ENCODE measurements around the gene NRG2.

Gene NRG2

DNA sequence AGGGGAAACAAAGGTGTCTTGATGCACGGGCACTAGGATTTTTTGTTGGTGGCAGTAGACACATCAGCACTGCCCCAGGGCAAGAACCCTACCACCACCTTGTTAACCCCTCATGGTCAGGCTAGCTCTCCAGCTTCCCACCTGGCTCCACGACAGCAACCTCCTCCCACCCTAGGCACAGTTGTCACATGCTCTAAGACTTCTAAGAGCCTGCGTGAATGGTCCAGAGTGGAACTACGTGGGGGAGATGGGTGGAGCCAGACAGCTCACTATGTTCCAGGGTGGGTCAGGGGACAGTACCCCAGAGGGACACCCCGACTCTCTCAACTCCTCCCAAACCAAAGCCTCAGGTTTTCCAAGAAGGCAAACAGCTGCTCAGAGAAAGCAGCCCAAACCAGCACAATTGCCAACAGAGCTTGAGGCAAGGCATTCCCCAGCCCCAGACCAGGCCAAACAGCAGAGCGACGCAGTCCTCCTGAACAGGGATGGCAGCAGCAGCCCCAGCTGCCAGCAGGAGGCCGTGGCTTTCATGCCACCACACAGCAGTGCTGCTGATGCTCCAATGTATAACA is 78.0 kb downstream of the NRG2 start:
- peaks cover 0 to 2% of the 10 kb centered on the region in 2 donors for H3K27me3 ChIP-seq (ENCODE audit: control insufficient read depth in 2 of 2, insufficient read depth in 2 of 2, low read length in 2 of 2)
- H3K36me3 ChIP-seq (ENCODE audit: control insufficient read depth in 2 of 2, insufficient read depth in 2 of 2, low read length in 2 of 2): no peaks in the 10 kb centered on the region
- no peak overlapping the region for H3K9ac ChIP-seq (ENCODE audit: low read depth in 1 of 2, low read length in 2 of 2)
- no peak overlapping the region for H3K4me3 ChIP-seq (ENCODE audit: low read length in 2 of 2)
- no peaks in the 10 kb centered on the region for H3K9me3 ChIP-seq (ENCODE audit: control insufficient read depth in 2 of 2, low read length in 2 of 2)
- peaks cover 0 to 4% of the 10 kb centered on the region in 2 donors for H3K4me1 ChIP-seq (ENCODE audit: control insufficient read depth in 2 of 2, insufficient read depth in 2 of 2, low read length in 2 of 2)
- H3K27ac ChIP-seq (ENCODE audit: low read depth in 2 of 2, low read length in 2 of 2): no peak overlapping the region

DNA sequence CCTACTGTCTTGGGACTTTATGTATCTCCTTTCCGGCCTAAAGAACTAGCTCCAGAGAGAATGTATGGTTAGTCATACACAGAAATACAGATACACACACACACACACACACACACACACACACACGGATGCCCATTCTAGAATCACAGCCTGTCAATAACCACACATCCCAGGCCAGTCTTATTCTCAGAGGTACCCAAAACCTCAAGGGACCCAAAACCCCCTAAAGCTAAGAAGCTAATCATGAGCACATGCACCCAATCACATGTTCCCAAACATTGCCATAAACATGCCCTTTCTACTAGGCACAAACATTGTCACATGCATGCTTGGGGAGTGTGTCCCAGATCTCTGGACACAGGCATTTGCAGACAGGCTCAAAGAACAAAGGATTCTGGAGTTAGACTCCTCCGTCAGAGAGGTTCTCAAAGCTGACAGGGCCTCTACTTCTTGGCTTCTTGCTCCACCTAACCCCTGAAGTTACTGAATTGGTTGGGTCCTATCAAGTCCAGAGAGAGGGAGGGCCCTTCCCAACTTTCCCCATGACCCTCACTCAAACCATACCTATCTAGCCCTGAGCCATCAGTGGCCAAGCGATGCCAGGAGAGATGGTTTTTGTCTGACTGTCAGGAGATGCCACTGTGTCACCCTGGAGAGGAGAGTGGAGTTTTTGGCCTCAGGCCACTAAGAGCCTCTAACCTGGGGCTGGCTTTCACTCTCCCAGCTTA is 78.7 kb downstream of the NRG2 start:
- H3K36me3 ChIP-seq (ENCODE audit: control insufficient read depth in 2 of 2, insufficient read depth in 2 of 2, low read length in 2 of 2): no peaks in the 10 kb centered on the region
- no peaks in the 10 kb centered on the region for H3K9me3 ChIP-seq (ENCODE audit: control insufficient read depth in 2 of 2, low read length in 2 of 2)
- H3K27me3 ChIP-seq (ENCODE audit: control insufficient read depth in 2 of 2, insufficient read depth in 2 of 2, low read length in 2 of 2): peaks cover 0 to 2% of the 10 kb centered on the region in 2 donors
- no peak overlapping the region for H3K9ac ChIP-seq (ENCODE audit: low read depth in 1 of 2, low read length in 2 of 2)
- H3K4me1 ChIP-seq (ENCODE audit: control insufficient read depth in 2 of 2, insufficient read depth in 2 of 2, low read length in 2 of 2): peaks cover 0 to 4% of the 10 kb centered on the region in 2 donors
- no peak overlapping the region for H3K4me3 ChIP-seq (ENCODE audit: low read length in 2 of 2)
- H3K27ac ChIP-seq (ENCODE audit: low read depth in 2 of 2, low read length in 2 of 2): no peak overlapping the region

- no peak overlapping the region for H3K4me3 ChIP-seq (ENCODE audit: low read length in 2 of 2)
- no peak overlapping the region for H3K9ac ChIP-seq (ENCODE audit: low read depth in 1 of 2, low read length in 2 of 2)
- H3K27me3 ChIP-seq (ENCODE audit: control insufficient read depth in 2 of 2, insufficient read depth in 2 of 2, low read length in 2 of 2): no peaks in the 10 kb centered on the region
- H3K27ac ChIP-seq (ENCODE audit: low read depth in 2 of 2, low read length in 2 of 2): no peak overlapping the region
- H3K9me3 ChIP-seq (ENCODE audit: control insufficient read depth in 2 of 2, low read length in 2 of 2): no peaks in the 10 kb centered on the region
- no peaks in the 10 kb centered on the region for H3K36me3 ChIP-seq (ENCODE audit: control insufficient read depth in 2 of 2, insufficient read depth in 2 of 2, low read length in 2 of 2)
- H3K4me1 ChIP-seq (ENCODE audit: control insufficient read depth in 2 of 2, insufficient read depth in 2 of 2, low read length in 2 of 2): no peaks in the 10 kb centered on the region
These were observed 80.7 kb downstream of the NRG2 start for GRCh38 chr5:139962445-139962844.

GRCh38 chr5:139961435-139962157 is 81.5 kb downstream of the NRG2 start:
- no peak overlapping the region for H3K4me3 ChIP-seq (ENCODE audit: low read length in 2 of 2)
- H3K27me3 ChIP-seq (ENCODE audit: control insufficient read depth in 2 of 2, insufficient read depth in 2 of 2, low read length in 2 of 2): no peaks in the 10 kb centered on the region
- H3K27ac ChIP-seq (ENCODE audit: low read depth in 2 of 2, low read length in 2 of 2): no peak overlapping the region
- no peak overlapping the region for H3K9ac ChIP-seq (ENCODE audit: low read depth in 1 of 2, low read length in 2 of 2)
- H3K9me3 ChIP-seq (ENCODE audit: control insufficient read depth in 2 of 2, low read length in 2 of 2): no peaks in the 10 kb centered on the region
- no peaks in the 10 kb centered on the region for H3K4me1 ChIP-seq (ENCODE audit: control insufficient read depth in 2 of 2, insufficient read depth in 2 of 2, low read length in 2 of 2)
- no peaks in the 10 kb centered on the region for H3K36me3 ChIP-seq (ENCODE audit: control insufficient read depth in 2 of 2, insufficient read depth in 2 of 2, low read length in 2 of 2)

DNA sequence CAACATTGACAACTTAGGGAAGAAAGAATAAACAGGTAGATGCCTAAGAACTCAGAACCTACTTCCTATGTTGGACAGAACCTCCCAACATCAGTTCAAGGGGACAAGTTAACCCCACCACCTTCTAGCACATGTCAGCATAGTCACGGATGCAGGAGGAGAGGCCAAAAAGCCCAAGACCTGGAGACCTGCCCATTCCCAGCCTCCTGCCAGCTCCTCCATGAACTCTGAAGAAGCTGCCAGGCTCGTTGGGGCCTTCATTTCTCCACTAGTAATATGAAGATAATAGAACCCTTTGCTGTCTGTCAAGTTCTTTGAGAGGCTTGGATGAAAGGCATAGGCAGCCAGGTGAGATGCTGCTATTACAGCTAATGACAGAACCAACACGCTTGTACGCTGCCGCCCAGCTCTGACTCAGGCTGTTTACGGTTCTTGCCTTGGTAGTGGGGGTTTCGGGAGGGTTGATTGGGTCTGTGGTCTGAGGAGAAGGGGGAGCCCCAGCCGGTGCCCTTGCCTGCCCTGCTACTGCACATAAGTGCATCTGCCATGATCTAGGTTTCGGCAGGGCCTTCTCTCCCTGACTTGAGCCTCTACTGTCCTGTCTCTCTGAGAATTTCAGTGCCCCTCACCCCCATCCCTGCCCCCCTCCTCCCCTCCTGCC is 82.2 kb downstream of the NRG2 start:
- no peaks in the 10 kb centered on the region for H3K36me3 ChIP-seq (ENCODE audit: control insufficient read depth in 2 of 2, insufficient read depth in 2 of 2, low read length in 2 of 2)

GRCh38 chr5:139958432-139959148 is 84.5 kb downstream of the NRG2 start:
- H3K9ac ChIP-seq (ENCODE audit: low read depth in 1 of 2, low read length in 2 of 2): no peak overlapping the region
- H3K27ac ChIP-seq (ENCODE audit: low read depth in 2 of 2, low read length in 2 of 2): no peak overlapping the region
- H3K9me3 ChIP-seq (ENCODE audit: control insufficient read depth in 2 of 2, low read length in 2 of 2): no peaks in the 10 kb centered on the region
- no peaks in the 10 kb centered on the region for H3K4me1 ChIP-seq (ENCODE audit: control insufficient read depth in 2 of 2, insufficient read depth in 2 of 2, low read length in 2 of 2)
- H3K4me3 ChIP-seq (ENCODE audit: low read length in 2 of 2): no peak overlapping the region
- no peaks in the 10 kb centered on the region for H3K27me3 ChIP-seq (ENCODE audit: control insufficient read depth in 2 of 2, insufficient read depth in 2 of 2, low read length in 2 of 2)
- no peaks in the 10 kb centered on the region for H3K36me3 ChIP-seq (ENCODE audit: control insufficient read depth in 2 of 2, insufficient read depth in 2 of 2, low read length in 2 of 2)

More for the DNA sequence above, 82.2 kb downstream of the NRG2 start:
- Histone ChIP-seq H3K27me3 (ENCODE audit: control insufficient read depth in 2 of 2, insufficient read depth in 2 of 2, low read length in 2 of 2) (no peaks in the 10 kb centered on the region), H3K9ac (ENCODE audit: low read depth in 1 of 2, low read length in 2 of 2) (no peak overlapping the region), H3K4me1 (ENCODE audit: control insufficient read depth in 2 of 2, insufficient read depth in 2 of 2, low read length in 2 of 2) (no peaks in the 10 kb centered on the region), H3K9me3 (ENCODE audit: control insufficient read depth in 2 of 2, low read length in 2 of 2) (no peaks in the 10 kb centered on the region), H3K27ac (ENCODE audit: low read depth in 2 of 2, low read length in 2 of 2) (no peak overlapping the region), H3K4me3 (ENCODE audit: low read length in 2 of 2) (no peak overlapping the region)

GRCh38 chr5:139956342-139956741 is 86.8 kb downstream of the NRG2 start:
- Histone ChIP-seq H3K4me1 (ENCODE audit: control insufficient read depth in 2 of 2, insufficient read depth in 2 of 2, low read length in 2 of 2) (no peaks in the 10 kb centered on the region), H3K9me3 (ENCODE audit: control insufficient read depth in 2 of 2, low read length in 2 of 2) (no peaks in the 10 kb centered on the region), H3K36me3 (ENCODE audit: control insufficient read depth in 2 of 2, insufficient read depth in 2 of 2, low read length in 2 of 2) (no peaks in the 10 kb centered on the region), H3K9ac (ENCODE audit: low read depth in 1 of 2, low read length in 2 of 2) (no peak overlapping the region), H3K27me3 (ENCODE audit: control insufficient read depth in 2 of 2, insufficient read depth in 2 of 2, low read length in 2 of 2) (no peaks in the 10 kb centered on the region), H3K4me3 (ENCODE audit: low read length in 2 of 2) (no peak overlapping the region), H3K27ac (ENCODE audit: low read depth in 2 of 2, low read length in 2 of 2) (no peak overlapping the region)

- Histone ChIP-seq H3K4me3 (ENCODE audit: low read length in 2 of 2) (no peak overlapping the region), H3K27ac (ENCODE audit: low read depth in 2 of 2, low read length in 2 of 2) (no peak overlapping the region), H3K9me3 (ENCODE audit: control insufficient read depth in 2 of 2, low read length in 2 of 2) (no peaks in the 10 kb centered on the region), H3K4me1 (ENCODE audit: control insufficient read depth in 2 of 2, insufficient read depth in 2 of 2, low read length in 2 of 2) (no peaks in the 10 kb centered on the region), H3K27me3 (ENCODE audit: control insufficient read depth in 2 of 2, insufficient read depth in 2 of 2, low read length in 2 of 2) (no peaks in the 10 kb centered on the region), H3K36me3 (ENCODE audit: control insufficient read depth in 2 of 2, insufficient read depth in 2 of 2, low read length in 2 of 2) (no peaks in the 10 kb centered on the region), H3K9ac (ENCODE audit: low read depth in 1 of 2, low read length in 2 of 2) (no peak overlapping the region)
These were observed 87.4 kb downstream of the NRG2 start for GRCh38 chr5:139955616-139956273.

DNA sequence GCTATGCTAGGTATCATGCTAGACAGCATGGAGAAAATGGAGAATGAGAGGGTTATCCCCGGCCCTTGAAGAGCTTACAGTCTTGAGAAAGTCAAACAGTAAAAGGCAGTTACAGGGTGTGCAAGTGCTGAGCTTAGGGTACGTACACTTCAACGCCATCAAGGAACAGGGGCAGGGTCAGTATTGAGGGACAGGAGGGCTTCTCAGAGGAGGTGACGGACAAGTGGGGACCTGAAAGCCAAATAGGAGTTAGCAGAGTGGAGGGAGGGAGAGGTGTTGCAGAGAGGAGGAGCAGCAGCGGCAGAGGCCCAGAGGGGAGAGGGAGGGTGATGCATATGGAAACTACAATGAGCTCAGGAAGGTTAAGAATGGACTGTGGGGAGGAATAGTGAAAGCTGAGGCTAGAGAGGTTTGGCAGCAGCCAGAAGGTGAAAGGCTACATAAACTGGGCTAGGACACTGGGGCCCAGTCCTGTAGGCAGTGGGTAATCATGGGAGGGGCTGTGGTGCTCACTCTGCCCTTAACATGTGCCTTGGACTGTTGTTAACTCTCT is 88.0 kb downstream of the NRG2 start:
- Histone ChIP-seq H3K9me3 (ENCODE audit: control insufficient read depth in 2 of 2, low read length in 2 of 2) (no peaks in the 10 kb centered on the region), H3K4me3 (ENCODE audit: low read length in 2 of 2) (no peak overlapping the region), H3K27me3 (ENCODE audit: control insufficient read depth in 2 of 2, insufficient read depth in 2 of 2, low read length in 2 of 2) (no peaks in the 10 kb centered on the region), H3K9ac (ENCODE audit: low read depth in 1 of 2, low read length in 2 of 2) (no peak overlapping the region), H3K4me1 (ENCODE audit: control insufficient read depth in 2 of 2, insufficient read depth in 2 of 2, low read length in 2 of 2) (no peaks in the 10 kb centered on the region), H3K36me3 (ENCODE audit: control insufficient read depth in 2 of 2, insufficient read depth in 2 of 2, low read length in 2 of 2) (no peaks in the 10 kb centered on the region), H3K27ac (ENCODE audit: low read depth in 2 of 2, low read length in 2 of 2) (no peak overlapping the region)
